NCI-H128 (cell line): ENCODE results near the gene ANAPC16.
"Not testable (repeated sequence)": the region's sequence is repeated elsewhere in the genome, so short reads cannot be mapped to it uniquely, and the experiment has no call there.

Experiments used
- DNase-seq: peaks from one replicate; lab custom pipeline; 2025; ENCODE audit not compliant: unreplicated experiment; lab: John Stamatoyannopoulos, UW

The ANAPC16 gene

DNA sequence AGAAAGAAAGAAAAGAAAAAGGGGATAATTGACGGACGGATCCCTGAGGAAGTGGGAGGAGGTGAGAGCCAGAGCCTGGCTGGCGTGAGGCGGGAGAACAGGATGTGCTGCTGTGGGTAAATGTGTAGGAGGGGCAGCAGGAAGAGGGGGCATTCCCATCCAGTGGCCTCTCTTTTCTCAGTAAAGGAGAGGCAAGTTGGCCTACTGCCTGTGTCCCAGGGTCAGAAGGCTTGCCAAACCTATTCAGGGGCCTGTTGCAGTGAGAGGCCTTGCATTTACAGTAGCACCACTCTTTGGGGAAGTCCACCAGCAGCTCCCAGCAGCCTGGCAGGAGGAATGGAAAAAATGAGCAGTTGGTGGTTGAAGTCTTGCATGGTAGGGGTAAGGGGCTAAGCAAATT lies 26.9 kb downstream of the ANAPC16 start:
- no peak for DNase-seq

DNA sequence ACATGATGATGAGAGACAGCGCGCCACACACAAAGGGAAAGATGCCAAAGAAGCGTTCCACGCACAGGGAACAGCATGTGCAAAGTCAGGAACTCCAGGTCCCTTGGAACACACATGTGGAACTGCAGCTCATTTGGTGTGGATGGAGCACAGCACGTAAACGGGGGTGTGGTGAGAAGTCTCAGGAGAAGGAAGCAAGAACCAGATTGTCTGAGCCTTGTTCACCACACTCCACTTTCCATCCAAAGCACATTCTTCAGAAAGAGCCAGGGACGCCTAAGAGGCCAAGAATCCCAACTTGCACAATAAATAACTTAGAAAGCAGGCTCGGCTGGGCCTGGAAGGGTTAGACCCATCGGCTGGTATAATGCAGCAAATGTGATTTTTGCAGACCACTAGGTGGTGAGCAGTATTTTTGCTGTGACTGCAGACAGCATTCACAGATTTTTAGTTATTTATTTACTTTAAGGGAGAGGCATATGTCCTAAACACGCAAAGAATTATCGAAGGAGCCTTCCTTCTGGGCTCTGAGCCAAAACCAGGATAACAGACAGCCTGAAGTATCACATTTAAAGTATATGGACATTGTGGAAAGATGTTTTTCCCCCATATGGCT lies 28.1 kb downstream of the ANAPC16 start:
- no peak for DNase-seq

DNA sequence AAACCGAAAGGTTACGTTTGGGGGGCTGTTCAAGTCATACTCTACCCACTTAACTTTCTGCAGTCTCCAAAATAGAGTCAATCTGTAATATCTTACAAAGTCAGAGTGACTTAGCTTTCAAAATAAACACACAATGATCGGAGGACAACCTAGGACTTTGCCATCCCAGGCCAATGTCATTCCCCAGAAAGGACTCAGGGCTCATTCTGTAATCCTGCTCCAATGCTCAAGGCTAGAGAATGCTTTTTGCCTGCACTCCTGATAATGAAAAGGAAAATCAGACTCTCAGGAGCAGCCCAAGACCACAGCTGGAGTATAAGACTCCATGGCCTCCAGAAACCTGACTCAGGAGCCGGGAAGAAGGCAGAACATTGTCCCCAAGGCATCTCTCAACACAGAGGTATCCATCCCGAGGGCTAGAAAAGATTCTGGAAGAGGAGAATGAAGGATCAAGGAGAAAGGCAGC lies 28.8 kb downstream of the ANAPC16 start:
- no peak for DNase-seq

DNA sequence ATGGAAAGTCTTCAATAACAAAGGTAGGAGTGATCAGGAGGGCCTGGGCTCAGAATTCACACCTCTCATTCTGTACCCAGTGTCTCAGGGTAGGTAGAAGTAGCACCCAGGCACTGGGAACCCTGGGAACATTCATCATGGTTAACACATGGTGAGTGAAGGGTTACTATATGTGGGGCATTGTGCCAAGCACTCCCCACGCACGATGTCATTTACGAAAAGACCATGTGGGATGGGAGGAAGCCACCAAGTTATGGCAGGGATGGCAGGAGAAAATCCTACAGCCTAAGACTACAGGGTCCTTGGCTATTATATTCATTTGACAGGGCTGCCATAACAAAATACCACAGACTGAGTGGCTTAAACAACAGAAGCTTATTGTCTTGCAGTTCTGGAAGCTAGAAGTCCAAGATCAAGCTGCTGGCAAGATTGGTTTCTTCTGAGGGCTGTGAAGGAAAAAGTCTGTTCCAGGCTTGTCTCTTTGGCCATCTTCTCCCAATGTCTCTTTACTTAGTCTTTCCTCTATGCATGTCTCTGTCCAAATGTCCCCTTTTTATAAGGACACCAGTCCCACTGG lies 30.2 kb downstream of the ANAPC16 start:
- no peak for DNase-seq

DNA sequence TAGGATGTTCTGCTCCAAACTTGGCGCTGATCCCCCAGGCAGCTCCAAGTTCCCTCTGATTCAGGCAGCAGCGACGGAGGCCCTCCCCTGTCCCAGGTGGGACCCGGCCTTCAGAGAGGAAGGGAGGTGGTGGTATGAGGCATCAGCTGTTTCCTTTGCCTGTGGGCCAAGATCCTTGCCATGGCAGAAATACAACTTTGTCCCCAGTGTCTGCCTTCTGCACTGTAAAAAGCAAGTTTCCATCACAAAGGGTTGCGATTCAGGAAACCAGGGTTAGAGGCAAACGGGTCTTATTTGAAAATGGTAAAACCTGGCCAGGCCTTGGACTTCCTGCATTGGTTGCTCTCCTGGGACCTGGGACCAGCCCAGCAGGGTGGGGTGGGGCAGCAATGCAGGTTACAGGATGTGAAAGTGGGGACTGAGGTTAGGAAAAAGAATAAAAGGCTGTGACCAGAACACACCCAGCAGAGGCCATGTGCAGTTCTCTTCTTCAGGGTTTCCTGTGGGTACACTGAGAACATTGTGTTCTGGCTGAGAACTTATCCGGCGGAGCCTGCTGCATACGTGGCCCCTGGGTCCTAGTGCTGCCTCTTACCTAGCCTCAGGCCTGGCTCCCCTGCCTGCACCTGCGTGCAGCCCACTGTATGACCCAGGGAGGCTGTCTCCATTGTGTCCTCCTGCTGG lies 32.8 kb downstream of the ANAPC16 start:
- no peak for DNase-seq

DNA sequence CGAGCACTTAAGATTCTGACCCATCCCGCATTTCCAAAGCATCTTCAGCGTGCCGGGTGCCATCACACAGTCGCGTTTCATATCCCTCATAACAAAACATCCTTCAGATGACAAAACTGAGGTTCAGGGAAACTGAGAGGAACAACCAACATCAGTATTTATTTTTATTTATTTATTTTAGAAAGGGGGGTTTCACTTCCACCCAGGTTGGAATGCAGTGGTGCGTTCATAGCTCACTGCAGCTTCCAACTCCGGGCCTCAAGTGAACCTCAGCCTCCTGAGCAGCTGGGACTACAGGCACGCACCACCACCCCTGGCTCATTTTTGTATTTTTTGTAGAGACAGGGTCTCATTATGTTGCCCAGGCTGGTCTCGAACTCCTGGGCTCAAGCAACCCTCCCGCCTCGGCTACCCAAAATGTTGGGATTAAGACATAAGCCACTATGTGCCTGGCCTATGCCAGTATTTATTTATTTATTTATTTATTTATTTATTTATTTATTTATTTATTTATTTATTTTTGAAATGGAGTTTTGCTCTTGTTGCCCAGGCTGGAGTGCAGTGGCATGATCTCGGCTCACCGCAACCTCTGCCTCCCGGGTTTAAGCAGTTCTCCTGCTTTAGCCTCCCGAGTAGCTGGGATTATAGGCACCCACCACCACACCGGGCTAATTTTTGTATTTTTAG lies 33.5 kb downstream of the ANAPC16 start:
- not testable (repeated sequence) for DNase-seq

DNA sequence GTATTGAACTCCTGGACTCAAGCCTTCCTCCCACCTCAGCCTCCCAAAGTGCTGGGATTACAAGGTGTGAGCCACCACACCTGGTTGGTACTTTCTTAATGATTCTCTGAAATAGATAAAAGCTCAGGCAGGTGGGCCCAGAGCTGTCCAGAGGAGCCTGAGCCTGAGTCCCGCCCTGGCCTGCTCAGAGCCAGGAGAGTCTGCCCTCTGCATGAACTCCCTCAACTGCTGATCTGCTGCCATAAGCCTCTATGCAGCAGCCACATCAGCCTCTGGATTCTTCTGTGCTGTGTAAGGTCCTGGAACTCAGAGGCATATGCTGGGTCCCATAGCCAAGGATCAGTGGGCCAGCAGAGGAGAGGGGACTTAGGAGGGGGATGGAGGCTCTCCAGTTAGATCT lies 34.9 kb downstream of the ANAPC16 start:
- DNase-seq = no peak

DNA sequence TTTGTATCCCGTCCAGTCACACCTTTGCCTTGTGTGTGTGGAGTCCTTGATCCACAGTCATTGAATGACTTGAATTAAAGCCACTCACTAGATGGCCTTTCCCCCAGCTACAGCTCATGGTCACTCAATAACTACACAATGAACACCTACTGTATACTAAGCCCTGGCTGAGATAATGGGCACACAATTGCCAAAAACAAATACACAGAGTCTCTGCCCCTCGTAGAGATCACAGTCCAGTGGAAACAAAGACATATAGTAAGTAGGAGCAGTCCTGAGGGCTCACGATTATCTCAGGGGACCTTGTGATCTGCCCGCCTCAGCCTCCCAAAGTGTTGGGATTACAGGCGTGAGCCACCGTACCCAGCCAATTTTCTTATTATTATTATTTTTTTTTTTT lies 35.8 kb downstream of the ANAPC16 start:
- DNase-seq = no peak

DNA sequence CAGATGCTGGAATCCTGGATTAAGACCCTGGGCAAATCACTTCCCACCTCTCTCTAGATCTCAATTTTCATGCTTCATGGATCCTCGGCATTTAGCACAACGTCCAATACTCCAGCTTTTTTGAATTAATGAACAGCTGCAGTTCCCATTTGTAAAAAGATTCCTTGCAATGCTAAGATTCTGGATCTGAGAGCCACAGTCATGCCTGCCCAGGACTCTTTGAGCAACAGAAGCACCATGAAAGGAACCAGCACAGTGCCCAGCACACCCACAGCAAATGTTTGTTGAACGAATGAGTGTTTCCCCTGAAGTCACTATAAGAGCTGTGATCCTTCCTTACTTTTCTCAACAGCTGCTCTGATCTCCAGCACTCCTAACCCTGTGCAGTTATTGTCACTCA lies 37.2 kb downstream of the ANAPC16 start:
- DNase-seq = no peak

DNA sequence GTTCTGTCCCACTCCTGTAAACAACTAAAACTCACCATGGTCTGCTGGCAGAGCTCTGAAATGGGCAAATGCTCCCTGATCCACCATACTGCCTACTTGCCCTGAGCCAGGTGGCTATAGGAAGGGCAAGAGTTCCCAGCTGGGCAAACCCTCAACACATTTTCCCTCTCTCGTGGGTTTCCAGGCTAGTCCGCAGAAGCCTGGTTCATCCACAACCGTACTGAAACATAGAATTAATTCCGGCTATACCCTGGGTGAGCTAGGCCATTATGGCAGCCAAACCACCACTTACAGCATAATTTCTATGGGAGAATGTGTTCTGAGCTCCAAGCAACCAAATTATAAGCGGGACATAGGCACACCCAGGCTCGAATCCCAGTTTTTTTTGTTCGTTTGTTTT lies 37.8 kb downstream of the ANAPC16 start:
- no peak for DNase-seq

DNA sequence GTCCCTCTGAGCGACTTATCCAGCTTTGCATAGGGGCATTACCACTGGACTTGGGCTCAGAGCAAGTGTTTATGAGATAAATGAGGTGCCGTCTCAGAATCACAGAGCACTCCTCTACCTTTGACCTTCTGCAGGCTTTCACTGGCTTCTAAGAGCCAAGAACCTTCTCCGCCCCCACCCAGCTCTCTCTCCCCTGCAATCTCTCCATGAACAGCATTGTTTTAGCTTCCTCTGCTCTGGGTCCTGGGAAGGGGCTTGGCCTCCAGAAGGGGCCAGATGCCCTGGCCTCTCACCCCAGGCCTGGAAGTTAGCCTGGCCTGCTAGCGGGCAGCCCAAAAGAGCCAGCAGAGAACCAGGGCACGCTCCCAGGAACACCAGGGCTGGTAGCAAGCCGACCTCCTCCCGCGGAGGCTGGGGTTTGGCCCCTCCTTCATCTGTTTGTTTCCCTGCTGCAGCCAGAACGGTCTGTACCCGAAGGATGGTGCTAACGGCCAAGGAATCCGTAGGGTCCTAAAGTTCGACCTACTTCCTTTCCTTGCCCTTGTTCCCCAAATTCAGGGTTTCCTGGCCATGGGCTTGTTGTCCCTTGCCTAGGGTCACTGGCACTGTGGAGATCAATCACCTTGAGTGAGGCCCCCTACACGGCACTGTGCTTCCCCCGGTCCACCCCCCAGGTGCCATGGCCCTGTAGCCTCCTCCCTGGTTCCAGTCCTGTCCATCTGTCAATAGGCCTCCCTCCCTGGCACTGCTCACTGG lies 39.2 kb downstream of the ANAPC16 start:
- no peak for DNase-seq

DNA sequence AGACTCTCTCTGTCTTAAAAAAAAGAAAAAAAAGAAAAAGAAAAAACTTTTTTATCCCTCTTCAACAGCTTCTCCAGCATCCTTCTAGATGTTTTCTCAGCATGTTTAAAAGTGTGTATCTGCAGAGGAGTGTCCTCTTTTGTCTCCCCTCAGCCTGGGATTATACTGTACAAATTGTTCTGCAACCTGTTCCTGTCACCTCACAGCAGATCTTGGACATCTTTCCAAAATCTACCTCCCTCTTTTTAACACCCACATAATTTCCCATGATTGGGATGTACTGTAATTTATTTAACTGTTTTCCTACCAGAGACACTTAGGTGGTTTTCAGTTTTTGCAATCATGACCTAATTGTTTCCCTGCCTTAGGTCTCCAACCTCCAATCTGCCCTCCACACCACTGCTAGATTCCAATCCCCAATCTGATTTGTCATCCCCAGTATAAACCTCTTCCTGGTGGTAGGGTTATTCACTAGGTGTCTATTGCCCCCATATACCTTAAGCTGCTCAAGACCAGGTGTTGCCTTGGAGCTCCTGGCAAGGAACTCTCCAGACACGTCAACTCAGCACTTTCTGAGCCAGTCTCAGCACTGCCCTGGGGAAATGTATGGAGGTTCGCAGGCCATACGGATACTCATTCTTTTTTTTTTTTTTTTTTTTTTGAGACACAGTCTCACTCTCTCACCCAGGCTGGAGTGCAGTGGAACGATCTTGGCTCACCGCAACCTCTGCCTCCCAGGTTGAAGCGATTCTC lies 40.3 kb downstream of the ANAPC16 start:
- DNase-seq = no peak

DNA sequence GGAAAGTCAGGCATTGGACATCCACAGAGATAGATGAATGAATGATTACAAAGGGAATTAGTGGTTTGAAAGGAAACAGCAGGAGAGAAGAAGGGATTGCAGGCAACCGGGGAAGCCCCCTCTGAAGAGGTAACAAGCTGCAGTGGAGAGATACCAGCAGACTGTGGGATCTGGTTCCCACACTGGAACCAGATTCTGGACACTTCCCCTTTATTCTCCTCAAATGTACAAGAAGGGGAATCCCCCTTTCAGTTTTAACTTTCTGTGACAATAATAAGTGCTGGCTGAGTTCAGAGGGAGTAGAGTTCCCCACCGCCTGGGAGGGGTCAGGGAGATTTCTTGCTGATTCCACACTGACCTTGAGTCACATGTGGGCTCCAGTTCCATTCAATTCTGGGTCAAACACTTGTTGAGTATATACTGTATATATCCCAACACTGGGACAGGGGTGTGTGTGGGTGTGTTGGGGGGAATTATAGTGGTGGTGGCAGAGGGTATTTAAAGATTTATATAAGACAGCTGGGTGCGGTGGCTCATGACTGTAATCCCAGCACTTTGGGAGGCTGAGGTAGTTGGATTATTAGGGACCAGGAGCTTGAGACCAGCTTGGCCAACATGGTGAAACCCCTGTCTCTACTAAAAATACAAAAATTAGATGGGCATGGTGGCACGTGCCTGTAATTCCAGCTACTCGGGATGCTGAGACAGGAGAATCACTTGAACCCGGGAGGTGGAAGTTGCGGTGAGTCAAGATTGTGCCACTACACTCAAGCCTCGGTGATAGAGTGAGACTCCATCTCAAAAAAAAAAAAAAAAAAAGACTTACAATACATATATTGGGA lies 41.5 kb downstream of the ANAPC16 start:
- no peak for DNase-seq

DNA sequence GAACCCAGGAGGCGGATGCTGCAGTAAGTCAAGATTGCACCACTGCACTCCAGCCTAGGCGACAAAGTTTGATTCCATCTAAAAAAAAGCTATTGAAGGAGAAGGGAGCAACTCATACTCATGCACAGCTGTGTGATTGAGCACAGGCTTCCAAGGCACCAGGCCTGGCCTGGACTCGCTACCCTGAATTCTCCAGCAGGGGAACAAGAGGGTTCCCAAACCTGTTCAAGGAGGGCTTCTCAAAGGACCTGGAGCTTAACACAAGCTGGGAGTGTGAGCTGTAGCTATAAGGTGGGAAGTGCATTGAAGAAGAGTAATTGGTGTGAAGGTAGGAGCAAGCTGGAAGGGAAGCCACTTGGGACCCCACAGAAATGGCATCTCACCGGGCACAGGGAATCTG lies 42.8 kb downstream of the ANAPC16 start:
- DNase-seq = no peak

DNA sequence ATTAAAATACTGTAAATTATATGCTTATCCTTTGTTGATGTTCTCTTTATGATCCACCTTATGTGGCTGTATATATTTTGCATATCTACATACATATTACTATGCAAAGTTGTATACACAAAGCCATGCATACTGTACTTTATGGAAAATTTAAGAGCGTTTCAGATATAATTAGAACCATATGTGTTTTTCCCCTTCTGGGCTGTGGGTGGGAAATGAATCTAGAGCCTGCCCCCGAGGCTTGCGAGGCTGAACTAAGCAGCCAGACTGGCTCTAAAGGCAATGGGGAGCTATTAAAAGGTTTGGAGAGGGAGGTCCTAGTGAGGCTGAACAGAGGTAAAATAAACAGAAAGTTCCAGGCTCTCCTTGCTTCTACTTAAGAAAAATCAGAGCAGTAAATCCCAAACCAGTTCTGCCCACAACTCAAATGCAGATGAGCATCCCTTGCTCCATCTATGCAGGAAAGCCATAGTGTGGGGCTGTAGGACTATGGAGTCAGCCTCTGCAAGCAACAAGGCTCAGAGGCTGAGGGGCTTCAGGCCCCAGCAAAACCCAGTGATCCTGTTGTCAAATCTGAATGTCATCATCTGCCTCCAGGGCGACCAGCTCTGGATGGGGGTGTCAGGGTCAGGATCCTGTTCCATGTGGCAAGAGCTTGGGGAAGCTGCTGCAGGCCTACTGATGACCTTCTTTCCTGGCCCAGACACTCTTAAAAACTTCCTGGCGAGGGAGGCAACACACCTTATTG lies 43.9 kb downstream of the ANAPC16 start:
- DNase-seq = no peak

DNA sequence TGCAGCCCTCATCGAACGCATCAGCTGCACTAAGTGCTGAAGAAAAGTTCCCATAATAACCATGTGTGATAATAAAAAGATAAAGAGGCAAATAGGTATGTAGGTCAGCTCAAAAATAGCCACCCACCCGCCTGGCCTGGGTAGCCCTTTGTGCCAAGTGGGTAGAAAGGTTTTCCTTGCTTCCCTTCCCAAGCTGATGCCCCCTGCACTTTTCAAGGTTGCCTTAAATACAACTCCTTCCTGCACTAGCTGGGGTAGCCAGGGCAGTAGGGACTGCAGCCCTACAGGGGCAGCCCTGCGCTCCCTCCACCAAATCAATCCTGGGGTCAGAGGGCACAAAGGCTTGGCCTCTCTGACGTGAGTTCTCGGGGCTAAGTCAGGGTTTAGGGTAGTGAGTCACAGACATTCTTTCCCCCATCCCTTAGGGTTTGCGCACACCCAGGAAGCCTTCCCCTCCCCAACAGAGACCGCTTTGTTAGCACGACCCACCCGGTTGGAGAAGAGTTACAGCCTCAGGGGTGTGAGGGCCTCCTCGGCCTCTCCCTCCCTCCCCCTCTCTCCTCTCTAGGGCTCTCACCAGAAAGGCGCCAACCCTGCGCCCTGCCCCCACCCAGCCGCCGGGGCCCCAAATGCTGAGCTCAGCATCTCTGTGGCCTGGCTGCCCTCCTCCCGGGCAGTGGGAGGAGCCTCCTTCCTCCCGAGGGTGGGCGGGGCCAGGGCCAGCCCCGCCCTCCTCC lies 44.6 kb downstream of the ANAPC16 start:
- no peak for DNase-seq

DNA sequence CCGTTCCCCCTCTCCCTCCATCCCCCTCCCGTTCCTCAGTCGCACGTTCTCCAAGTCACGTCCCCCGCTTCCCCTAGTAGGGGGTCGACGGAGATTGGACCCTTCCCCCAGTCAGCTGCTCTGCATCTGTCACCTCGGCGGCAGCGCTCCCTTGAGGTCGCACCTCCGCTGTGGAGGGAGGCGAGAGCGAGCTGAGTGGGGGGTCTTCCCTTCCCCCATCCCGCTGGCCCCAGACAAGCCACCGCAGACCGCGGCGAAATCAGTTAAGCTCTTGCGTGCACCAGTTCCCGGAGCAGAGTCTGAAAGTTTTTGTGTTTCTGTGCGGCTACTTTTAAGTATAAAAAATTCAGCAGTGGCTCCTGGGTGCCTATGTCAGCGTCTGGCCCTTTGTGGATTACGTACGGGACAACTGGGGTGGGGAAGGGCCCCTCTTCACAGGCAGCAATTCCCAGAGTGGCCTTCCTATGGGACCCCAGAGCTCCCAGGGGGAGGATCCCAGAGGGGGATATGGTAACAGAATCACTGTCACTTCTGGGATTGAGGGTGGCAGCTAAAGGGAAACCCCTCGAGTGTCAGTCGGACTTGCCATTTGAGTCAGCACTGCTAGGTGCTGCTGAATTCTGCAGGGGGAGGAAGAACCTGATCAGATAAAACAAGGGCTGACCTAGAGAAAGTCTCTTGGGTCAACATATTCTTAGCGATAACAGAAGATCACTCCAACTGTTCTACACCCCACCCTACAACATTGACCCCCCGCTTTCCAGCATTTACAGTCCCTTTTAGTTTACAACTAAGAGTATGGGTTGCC lies 45.4 kb downstream of the ANAPC16 start:
- DNase-seq = peak; percentile 85
